Stimulated activated CD4-positive, alpha-beta T cell treated with anti-CD3 and anti-CD28 coated beads, Interleukin-4, amount 100 ng/mL, for 1 hour (primary cell): ENCODE data around the gene CBX6.
"Not testable (repeated sequence)": the region's sequence is repeated elsewhere in the genome, so short reads cannot be mapped to it uniquely, and the experiment has no call there.

Experiments used
- DNase-seq: peaks from one replicate; pipeline ENCODE4 v3.0.0-alpha.2; 2020

CBX6 gene

DNA sequence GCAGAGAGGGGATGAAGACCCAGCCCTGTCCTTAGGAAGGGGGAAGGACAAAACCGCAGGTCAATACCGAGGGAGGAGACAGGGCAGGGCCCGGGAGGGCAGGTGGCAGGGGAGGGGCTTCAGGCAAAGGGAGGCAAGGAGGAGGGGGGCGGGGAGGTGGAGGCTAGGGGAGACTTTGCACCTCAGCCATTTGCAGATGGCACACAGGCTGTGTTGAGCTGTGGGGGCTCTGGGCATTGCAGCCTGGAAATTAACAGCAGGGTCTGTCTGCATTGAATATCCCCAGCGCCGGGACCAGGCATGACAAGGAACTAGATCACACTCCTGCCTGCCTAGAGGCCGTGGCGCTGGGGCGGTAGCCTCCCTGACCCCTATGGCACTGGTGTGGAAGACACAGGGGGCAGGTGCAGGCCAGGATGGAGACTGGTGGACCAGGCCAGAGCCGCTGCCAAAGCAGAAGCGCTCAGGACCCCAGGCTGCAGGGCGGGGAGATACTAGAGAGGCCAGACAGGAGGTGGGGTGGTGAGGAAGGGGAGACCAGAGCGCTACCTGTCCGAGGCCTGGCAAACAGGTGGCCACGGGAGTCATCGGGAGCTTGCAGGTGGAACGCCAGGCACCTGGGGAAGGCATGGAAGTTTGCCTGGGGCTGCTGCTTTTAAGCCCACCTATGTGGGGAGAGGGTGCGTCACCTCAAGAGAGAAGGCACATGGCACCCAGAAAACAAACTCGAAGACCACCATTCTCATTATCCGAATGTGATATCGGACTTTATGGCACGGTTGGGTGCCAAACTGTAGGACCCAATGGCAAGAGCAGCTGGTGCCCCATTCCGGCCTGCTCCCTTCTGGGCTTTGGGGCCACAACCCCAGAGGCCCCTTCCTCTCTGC lies 11.5 kb downstream of the CBX6 start:
- DNase-seq = peak; percentile 15

GRCh38 chr22:38859581-38860282 lies 12.3 kb downstream of the CBX6 start:
- DNase-seq = no peak

- DNase-seq = no peak
Observed at GRCh38 chr22:38858492-38858891, 13.5 kb downstream of the CBX6 start.

DNA sequence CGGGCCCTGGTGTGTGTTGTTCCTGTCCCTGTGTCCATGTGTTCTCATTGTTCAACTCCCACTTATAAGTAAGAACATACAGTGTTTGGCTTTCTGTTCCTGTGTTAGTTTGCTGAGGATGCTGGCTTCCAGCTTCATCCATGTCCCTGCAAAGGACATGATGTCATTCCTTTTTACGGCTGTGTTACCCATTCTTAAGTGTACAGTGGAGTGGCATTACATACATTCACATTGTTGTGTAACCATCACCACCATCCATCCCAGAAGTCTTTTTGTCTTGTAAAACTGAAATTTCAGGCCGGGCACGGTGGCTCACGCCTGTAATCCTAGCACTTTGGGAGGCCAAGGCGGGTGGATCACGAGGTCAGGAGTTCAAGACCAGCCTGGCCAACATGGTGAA lies 17.5 kb downstream of the CBX6 start:
- not testable (repeated sequence) for DNase-seq

GRCh38 chr22:38853883-38854282 lies 18.1 kb downstream of the CBX6 start:
- DNase-seq = not testable (repeated sequence)

DNA sequence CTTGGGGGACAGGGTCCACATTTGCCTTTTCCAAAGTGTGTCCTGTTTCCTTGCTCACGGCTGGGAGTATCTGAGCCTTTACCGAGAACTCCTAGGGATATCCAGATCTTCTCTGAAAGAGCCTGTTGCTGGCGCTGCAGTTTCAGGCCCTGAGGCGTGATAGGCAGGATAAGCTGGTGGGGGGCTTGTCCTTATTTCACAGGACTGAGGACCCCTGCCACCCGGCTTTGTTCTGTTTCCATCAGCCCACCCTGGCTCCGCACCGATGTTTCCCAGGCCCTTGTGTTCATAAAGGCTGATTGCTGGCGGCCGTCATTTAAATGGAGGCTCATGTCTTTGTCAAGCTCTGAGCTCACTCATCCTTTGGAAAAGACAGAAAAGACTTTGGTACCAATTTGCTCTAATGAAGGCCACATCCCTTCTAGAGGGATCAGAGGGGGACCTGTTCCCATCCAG lies 18.8 kb downstream of the CBX6 start:
- no peak for DNase-seq

DNA sequence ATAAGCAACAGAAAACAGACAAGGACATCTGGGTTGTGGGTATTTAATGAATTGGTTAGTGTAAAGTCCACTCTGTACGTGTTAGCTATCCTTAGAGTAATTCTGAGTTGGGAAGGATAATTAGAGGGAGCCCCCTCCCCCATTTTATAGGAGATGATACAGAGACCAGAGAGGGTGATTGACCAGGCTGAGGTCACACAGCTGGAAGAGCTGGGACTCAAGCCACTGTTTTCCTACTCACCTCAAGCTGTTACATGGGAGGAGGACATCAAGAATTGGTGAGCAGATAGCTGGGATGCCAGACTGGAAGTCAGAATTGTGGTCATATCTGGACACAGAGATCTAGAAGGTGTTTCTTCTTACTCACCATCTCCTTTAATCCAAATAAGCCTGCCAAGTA lies 19.5 kb downstream of the CBX6 start:
- no peak for DNase-seq

GRCh38 chr22:38850941-38851849 lies 20.8 kb downstream of the CBX6 start:
- no peak for DNase-seq

DNA sequence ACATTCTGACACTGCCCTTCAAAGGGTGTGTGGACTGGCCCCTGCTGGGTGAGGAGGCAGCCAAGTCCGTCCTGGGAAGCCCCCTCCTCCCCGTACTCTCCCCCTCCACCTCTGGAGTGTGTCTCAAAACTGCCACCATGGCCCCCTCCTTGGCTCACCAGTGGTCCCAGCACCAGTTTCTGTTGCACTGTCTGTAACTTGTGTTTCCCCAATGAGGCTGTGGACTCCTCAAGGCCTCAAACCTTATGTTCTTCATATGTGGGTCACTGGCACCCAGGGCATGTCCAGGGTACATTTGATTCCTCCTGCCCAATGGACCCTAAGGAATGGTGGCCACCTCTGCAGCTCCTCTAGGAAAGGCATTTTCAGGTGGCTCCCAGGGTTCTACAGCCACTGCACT lies 21.6 kb downstream of the CBX6 start:
- DNase-seq = no peak

DNA sequence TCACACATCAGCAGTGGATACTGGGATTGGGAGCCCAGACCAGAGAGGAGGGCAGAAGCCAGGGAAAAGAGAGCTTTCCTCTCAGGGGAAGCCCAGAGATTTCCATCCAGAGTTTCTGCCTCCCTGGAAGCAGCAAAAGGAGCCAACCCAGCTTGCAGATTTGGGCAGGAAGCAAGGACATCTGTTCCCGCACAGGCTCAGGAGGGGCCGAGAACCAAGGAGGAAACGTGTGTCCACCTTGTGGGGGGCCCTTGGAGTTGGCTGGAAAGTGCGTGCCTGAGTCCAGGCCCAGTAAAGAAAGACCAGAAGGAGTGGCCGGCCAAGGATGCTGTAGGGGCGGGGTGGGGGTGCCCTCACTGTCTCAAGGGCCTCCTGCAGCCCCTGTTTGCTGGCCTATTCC lies 22.2 kb downstream of the CBX6 start:
- no peak for DNase-seq

DNA sequence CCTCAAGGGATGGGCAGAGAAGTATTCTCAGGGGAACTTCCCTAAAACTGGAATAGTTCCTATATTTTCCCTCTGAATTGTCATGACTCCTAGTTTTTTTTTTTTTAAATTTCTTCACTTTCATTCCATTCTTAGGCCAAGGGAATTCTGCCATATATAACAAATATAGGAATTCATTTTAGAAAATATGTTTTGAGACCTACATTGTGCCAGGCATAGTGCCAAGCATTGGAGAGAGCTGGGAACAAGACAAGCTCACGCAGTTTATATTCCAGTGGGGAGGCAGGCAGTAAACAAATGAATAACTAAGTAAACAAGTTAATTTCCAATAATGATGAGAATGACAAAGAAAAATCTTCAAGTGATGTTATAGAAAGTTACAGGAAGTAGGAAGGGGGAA lies 25.6 kb downstream of the CBX6 start:
- no peak for DNase-seq

- no peak for DNase-seq
Observed at GRCh38 chr22:38845004-38845740, 26.8 kb downstream of the CBX6 start.

DNA sequence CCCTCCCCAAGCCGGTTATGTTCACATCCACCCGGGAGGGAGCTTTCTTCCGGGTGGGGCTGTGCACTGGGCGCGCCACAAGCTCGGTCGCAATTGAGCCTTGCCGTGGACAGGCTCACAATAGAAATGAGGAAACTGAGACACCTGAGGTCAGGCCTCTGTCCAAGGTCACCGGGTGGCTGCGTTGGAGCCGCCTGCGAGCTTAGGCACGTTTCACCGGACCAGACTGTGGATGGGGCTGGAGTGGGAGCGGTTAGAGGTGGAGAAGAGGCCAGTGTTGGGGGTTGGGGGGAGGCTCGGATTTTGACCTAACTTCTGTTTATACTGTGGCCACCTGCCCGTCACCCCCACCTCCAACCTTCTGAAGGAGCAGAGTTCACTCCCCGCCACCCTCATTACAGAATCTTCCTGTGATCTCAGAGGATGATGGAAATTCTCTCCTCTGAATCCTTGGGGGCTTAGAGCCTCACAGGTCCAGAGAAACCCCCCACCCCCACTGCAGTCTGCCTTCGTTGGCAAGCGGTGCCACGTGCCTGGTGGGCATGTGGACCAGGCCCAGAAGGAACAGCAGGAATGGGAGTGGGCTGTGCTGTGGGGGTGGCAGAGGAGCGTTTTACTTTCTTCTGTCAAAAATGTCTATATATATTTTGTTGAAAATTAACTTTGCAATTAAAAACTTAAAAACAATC lies 27.6 kb downstream of the CBX6 start:
- no peak for DNase-seq

GRCh38 chr22:38843657-38844314 lies 28.2 kb downstream of the CBX6 start, which contains the start of gene NPTXR:
TSS of gene NPTXR (minus strand) at chr22:38844028.
- peak; percentile 55 for DNase-seq

DNA sequence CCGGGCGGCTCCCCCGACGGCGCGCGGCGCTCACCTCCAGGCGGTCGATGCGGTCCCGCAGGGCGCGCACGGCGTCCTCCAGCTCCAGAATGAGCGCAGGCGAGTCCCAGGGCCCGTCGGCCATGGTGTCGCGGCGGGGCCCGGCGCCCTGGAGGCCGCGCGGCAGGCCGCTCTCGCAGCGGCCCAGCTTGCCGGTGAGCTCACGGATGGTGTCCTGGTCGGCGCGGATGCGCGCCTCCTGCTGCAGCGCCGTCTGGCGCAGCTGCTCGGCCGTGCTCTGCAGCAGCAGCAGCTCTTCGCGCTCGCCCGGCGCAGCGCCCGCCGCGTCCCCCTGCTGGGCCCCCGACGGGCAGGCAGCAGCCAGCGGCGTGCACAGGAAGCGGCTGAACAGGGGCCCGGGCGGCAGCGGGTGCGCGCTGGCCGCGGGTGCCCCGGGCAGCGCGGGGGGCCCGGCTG lies 28.8 kb downstream of the CBX6 start:
- DNase-seq = peak; percentile 59

DNA sequence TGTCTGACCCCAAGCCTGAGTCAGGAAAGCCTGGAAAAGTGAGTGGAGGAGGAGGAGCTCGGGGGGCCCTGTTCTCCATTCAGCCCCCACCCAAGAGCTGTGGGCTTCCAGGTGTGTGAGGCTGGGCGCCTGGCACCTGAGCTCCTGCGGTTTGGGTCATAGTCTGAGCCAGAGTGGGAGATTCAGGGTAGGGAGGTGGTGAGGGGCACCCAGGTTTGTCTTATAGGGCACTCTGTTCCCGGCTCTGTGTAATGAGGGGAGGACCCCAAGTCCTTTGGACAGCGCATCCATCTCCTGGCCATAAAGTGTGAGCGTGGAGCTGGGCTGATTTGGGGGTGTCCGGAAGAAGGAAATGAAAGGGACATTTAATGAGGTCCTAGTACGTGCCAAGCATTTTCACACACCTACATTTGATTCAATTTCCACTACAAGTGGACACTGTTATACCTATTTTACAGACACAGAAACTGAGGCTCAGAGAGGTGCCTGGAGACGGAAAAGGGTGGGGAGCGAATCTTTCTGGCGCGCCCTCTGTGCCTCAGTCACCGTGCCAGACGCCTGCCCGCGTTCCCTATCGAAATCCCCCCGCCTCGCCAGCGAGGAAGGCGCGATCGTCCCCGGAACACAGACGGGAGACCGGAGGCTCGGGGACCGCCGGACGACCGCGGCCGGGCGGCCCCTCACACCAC lies 29.4 kb downstream of the CBX6 start:
- DNase-seq = no peak

DNA sequence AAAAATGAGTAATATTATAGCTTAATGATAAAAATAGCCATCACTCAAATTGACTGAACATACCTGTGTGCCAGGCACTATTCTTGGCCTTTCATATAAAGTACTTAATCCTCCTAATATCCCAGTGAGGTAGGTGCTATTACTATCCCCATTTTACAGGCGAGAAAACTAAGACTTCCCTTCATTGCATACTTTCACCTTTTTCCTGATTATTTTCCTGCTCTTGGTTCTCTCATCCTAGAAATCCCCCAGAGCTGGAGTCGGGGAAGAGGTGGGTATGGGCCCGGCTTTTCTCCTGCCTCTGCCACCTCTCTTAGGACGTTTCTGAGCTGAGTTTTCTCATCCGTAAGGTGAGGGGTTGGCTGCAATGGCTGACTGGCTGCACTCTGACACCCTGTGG lies 30.4 kb downstream of the CBX6 start:
- DNase-seq = no peak

DNA sequence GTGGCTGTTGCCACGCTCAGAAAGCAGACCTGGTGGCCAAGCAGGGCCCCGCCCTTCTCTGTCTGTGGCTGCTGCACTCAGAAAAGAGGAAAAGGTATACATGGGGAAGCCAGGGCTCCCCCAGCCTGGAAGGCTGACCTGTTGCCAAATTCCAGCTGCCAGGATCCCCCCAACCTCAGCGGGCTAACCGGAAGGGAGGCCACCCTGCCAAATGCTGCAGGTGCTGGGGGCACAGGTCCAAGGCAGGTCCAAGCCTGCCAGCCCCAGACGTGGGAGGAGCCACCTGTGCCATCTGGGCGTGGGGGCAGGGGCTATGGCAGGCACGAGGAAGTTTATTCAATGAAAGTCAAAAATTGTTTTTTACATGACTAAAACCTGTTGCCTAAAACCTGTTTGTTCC lies 30.8 kb downstream of the CBX6 start:
- DNase-seq = no peak

GRCh38 chr22:38840129-38840528 lies 31.9 kb downstream of the CBX6 start:
- no peak for DNase-seq

DNA sequence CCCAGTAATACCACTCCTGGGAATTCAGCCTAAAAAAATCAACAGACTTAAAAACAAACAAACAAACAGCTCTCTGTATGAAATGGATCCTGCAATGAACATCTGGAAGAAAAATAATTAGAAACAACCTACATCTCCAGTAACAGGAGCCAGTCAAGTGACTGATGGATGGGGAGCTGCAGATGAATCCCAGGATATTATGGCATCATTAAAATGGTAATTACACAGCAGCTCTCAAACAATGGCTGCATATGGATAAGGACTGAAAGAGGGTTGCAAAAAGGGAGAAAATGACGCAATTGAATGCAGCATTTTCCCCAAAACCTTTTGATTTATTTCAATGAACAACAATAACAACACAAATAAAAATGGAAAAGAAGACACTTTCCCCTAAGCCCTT lies 32.3 kb downstream of the CBX6 start:
- no peak for DNase-seq
